Transverse colon (tissue), 4 donors: ENCODE measurements around the gene FANK1.

Experiments used
- POLR2A ChIP-seq: fragments of 450-650 bp; IDR thresholded peaks from one replicate; pipeline ENCODE4 v1.6.1; 2016; ENCODE audit warnings: antibody characterized with exemption, mild to moderate bottlenecking, moderate library complexity
- POLR2AphosphoS5 ChIP-seq, 3 donors: sonication (generic); formaldehyde crosslinking; IDR thresholded peaks; one replicate each; pipeline ENCODE4 v1.6.1; 2016; ENCODE audit warnings: antibody characterized with exemption in 3 of 3
- TF ChIP-seq, protein P1 (sequence below), 5 experiments: fragments of 200-600 bp in 3 of 5; fragments of 450-650 bp in 2 of 5; sonication (generic) in 3 of 5; IDR thresholded peaks; 1 replicate in 2 of 5; 2 replicates in 3 of 5; pipeline ENCODE4 v1.5.1; 2016 to 2017; ENCODE audit warnings: antibody characterized with exemption in 5 of 5, inconsistent platforms in 3 of 5, mild to moderate bottlenecking in 2 of 5, moderate library complexity in 1 of 5

DNA sequence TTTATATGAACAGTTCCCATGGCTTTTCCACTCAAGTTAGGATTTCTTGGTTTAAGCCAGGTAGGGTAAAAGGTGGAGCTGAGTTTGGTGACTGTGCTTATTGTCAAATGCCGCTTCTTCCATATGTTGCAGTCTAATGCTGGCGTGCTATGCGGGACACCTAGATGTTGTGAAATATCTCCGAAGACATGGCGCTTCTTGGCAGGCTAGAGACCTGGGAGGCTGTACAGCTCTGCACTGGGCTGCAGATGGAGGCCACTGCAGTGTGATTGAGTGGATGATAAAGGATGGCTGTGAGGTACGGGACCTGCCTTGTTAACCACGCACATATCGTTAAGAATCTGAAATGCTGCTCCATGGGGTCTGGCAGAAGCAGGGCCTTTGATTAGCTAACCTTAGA is 108.4 kb downstream of the FANK1 start:
- TF ChIP-seq, protein P1, sequence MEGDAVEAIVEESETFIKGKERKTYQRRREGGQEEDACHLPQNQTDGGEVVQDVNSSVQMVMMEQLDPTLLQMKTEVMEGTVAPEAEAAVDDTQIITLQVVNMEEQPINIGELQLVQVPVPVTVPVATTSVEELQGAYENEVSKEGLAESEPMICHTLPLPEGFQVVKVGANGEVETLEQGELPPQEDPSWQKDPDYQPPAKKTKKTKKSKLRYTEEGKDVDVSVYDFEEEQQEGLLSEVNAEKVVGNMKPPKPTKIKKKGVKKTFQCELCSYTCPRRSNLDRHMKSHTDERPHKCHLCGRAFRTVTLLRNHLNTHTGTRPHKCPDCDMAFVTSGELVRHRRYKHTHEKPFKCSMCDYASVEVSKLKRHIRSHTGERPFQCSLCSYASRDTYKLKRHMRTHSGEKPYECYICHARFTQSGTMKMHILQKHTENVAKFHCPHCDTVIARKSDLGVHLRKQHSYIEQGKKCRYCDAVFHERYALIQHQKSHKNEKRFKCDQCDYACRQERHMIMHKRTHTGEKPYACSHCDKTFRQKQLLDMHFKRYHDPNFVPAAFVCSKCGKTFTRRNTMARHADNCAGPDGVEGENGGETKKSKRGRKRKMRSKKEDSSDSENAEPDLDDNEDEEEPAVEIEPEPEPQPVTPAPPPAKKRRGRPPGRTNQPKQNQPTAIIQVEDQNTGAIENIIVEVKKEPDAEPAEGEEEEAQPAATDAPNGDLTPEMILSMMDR (IDR thresholded peaks at IDR 0.05): no peak
- no peak for TF ChIP-seq POLR2AphosphoS5 (IDR thresholded peaks at IDR 0.05)
- no peak for TF ChIP-seq POLR2A
